DMS53 treated with DMSO at 0.1 percent for 48 hours (cell line): Measurements from ENCODE around the gene ACRV1.
A peak's percentile ranks its signal among the peaks of the same experiment; 100 is the strongest.

Experiments
- DNase-seq: peaks from one replicate; lab custom pipeline; 2025; ENCODE audit not compliant: unreplicated experiment; lab: John Stamatoyannopoulos, UW

ACRV1 gene

GRCh38 chr11:125662689-125663088 is 18.0 kb downstream of the ACRV1 start:
- no peak for DNase-seq

- DNase-seq = no peak
Observed at GRCh38 chr11:125649465-125650166, 31.0 kb downstream of the ACRV1 start.

- no peak for DNase-seq
Observed at GRCh38 chr11:125645871-125646270, 34.8 kb downstream of the ACRV1 start.

- DNase-seq = no peak
Observed at GRCh38 chr11:125638315-125638714, 42.3 kb downstream of the ACRV1 start.

DNA sequence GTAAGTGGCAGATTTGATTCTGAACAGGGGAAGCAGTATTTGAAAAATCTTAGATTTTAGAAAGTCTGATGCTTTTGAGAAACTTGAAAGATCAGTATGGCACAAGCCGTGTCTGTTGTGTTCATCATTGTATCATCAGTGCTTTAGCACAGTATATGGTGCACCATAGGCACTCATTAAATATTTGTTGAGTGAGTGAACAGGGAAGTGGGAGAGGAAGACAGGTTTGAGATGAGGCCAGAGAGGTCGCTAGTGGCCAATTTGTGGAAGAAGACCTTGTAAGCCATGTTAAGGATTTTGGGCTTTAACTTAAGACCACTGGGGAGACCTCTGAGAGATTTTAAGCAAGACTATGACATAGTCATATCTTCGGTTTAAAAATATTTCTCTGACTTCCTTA is 42.8 kb downstream of the ACRV1 start:
- no peak for DNase-seq

GRCh38 chr11:125627236-125627910 is 53.3 kb downstream of the ACRV1 start:
- DNase-seq = no peak

DNA sequence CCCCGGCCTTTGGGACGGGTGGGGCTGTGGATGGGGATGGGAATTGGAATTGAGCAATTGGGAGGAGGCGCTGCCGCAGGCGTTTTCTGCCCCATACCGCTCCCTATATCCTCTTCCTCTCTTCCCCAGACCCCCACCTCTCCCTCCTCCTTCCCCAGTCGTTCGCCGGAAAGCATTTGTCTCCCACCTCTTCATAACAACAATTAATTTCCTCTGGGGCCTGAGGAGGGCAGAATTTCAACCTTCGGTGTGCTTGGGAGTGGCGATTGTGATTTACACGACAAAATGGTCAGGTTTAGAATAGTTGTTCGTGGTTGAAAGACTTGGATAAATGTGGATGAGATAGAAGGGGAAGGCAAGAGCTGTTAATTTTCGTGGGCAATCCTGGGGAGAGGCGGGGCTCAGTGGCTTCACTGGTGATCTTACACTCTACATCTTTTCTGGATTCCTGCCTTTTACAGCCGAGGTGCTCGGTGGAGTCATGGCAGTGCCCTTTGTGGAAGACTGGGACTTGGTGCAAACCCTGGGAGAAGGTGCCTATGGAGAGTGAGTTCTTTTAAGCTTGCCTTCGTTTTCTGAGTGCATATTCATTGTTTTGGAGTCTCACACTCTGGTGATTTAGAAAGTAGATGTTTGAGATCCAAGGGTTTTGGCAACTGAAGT is 54.2 kb downstream of the ACRV1 start:
- DNase-seq = peak; percentile 9

DNA sequence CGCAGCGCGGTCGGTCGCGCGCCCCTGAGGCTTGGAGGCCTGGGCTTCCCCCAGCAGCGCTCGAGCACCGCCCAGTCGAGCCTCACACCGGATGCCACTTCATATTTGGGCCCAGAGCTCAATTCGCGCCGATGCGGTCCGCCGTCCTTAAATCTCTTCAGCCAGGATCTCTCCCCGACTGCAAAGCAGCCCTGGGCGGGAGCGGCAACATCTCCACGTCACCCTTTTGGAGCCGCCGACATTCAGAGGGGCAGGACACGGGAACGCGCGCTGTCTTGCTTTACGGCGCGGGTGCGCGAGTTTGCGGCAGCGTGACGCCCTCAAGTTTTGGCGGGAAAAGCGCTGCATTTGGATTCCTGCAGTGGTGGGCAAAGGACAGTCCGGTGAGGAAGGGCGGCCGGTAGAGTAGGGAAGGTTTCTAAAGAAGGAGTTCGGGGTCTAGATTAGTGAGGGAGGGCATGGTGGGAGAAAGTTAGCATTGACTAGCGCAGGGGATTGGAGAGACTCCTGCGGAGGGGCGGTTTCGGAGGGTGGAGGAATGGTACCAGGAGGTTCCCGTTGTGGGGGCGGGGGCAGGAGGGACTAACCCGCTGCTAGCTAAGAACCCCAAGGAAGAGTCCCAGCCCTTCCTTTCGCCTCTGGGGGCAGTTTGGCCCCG is 54.9 kb downstream of the ACRV1 start:
- peak; percentile 88 for DNase-seq

DNA sequence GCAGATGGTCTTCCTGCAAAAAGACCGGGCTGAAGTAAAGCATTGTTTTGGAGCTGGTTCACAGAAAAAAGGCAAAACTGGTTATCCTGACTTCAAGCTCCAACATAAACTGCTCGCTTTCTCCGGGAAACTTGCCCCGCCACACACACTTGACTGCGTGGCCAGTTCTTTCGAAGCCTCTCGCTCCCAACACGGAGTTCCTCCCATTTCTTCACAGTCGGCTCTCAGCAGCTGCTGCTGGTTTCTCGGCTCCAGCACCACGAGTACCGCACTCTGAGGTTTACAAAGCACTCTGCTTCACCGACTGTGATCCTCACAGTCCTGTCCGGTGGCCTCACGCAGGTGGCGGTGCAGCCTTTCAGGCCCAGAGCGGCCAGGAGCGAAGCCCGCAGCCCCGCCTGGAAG is 55.4 kb downstream of the ACRV1 start:
- DNase-seq = no peak

DNA sequence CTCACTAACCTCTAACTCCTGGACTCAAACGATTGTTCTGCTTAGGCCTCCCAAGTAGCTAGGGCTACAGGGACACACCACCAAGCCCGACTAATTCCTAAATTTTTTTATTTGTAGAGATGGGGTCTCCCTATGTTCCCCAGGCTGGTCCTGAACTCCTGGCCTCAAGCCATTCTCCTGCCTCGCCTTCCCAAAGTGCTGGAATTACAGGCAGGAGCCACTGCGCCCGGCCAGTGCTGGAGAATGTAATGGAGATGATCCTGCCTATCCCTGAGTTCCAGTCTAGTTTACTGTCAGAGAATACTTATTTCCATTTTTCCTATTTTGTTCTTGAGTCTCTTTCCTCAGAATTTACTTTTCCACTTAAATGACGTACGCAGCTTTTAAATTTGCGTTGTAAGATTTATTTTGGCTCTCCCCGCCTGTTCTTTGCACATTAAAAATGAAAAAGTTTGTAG is 55.9 kb downstream of the ACRV1 start, which contains the start of gene CHEK1:
Gene CHEK1 (plus strand): TSS at position 408 of the 458 bp plus-strand sequence. CDS start 1,606 bp downstream, outside the sequence.
- peak; percentile 32 for DNase-seq

DNA sequence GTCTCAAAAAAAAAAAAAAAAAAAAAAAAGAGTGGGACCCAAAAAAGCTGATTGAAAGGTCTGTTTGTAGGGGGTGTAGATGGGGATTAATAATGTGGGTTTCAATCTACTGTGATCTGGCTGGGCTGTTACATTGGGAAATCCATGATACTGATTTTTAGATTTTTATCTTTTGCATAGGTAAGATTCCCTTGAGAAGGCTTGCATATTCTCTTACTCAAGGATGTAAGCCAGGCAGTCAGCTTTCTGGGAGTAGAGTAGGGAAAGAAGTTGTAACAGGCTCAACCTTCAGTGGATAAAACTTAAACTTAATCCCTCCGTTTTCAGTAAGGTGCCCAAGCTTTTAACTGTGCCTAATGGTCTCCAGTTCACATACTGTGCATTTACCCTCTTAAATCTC is 57.6 kb downstream of the ACRV1 start:
- no peak for DNase-seq

DNA sequence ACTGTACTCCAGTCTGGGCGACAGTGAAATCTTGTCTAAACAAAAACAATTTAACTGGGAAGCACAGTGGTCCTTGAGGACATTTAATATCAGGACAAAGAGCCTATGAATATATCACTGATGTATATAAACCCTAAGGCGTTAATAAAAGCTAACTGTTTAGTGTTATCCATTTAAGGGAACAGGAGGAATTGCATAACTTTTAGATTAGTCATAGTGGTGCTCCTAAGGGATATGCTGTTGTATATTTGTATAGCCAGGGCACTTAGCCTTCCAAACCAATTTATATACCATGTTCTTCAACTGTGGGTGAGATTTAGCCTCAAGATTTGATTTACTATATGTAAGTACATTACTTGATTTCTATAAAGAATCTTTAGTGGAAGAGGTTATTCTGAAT is 58.7 kb downstream of the ACRV1 start:
- DNase-seq = no peak
